HG03439 (cell line): ENCODE data around the gene TSHZ2.

Experiments used
- ATAC-seq: cut with Tn5 transposase; IDR thresholded peaks from one replicate; pipeline ENCODE4 v1.9.1; 2021; ENCODE audit warnings: mild to moderate bottlenecking, moderate library complexity; ENCODE audit not compliant: unreplicated experiment

Gene TSHZ2

GRCh38 chr20:53270792-53271375 lies 298.7 kb downstream of the TSHZ2 start:
- no peak for ATAC-seq

GRCh38 chr20:53274365-53274764 lies 302.2 kb downstream of the TSHZ2 start:
- no peak for ATAC-seq

GRCh38 chr20:53274807-53275206 lies 302.6 kb downstream of the TSHZ2 start:
- no peak for ATAC-seq

- no peak for ATAC-seq
Measured at GRCh38 chr20:53276143-53276542, 304.0 kb downstream of the TSHZ2 start.

- no peak for ATAC-seq
Measured at GRCh38 chr20:53278555-53278954, 306.4 kb downstream of the TSHZ2 start.

GRCh38 chr20:53279735-53280134 lies 307.6 kb downstream of the TSHZ2 start:
- ATAC-seq, result no peak

- no peak for ATAC-seq
Measured at GRCh38 chr20:53281557-53282117, 309.5 kb downstream of the TSHZ2 start.

GRCh38 chr20:53282217-53282955 lies 310.2 kb downstream of the TSHZ2 start:
- no peak for ATAC-seq

GRCh38 chr20:53283011-53283410 lies 310.9 kb downstream of the TSHZ2 start:
- ATAC-seq, result no peak

- no peak for ATAC-seq
Measured at GRCh38 chr20:53283597-53283996, 311.4 kb downstream of the TSHZ2 start.

- no peak for ATAC-seq
Measured at GRCh38 chr20:53284256-53284655, 312.1 kb downstream of the TSHZ2 start.

- ATAC-seq, result no peak
Measured at GRCh38 chr20:53284696-53285095, 312.5 kb downstream of the TSHZ2 start.

GRCh38 chr20:53287357-53288042 lies 315.3 kb downstream of the TSHZ2 start:
- ATAC-seq, result no peak

GRCh38 chr20:53291548-53291947 lies 319.4 kb downstream of the TSHZ2 start:
- ATAC-seq, result no peak

- ATAC-seq, result no peak
Measured at GRCh38 chr20:53292347-53292746, 320.2 kb downstream of the TSHZ2 start.

- no peak for ATAC-seq
Measured at GRCh38 chr20:53294804-53295203, 322.6 kb downstream of the TSHZ2 start.

GRCh38 chr20:53296025-53296424 lies 323.9 kb downstream of the TSHZ2 start:
- ATAC-seq, result no peak

- no peak for ATAC-seq
Measured at GRCh38 chr20:53296451-53297153, 324.4 kb downstream of the TSHZ2 start.

- ATAC-seq, result no peak
Measured at GRCh38 chr20:53297154-53297529, 325.0 kb downstream of the TSHZ2 start.

GRCh38 chr20:53298260-53298659 lies 326.1 kb downstream of the TSHZ2 start:
- ATAC-seq, result no peak

GRCh38 chr20:53298911-53299310 lies 326.8 kb downstream of the TSHZ2 start:
- ATAC-seq, result no peak
